ENCODE results near the gene NPR1.

DNA sequence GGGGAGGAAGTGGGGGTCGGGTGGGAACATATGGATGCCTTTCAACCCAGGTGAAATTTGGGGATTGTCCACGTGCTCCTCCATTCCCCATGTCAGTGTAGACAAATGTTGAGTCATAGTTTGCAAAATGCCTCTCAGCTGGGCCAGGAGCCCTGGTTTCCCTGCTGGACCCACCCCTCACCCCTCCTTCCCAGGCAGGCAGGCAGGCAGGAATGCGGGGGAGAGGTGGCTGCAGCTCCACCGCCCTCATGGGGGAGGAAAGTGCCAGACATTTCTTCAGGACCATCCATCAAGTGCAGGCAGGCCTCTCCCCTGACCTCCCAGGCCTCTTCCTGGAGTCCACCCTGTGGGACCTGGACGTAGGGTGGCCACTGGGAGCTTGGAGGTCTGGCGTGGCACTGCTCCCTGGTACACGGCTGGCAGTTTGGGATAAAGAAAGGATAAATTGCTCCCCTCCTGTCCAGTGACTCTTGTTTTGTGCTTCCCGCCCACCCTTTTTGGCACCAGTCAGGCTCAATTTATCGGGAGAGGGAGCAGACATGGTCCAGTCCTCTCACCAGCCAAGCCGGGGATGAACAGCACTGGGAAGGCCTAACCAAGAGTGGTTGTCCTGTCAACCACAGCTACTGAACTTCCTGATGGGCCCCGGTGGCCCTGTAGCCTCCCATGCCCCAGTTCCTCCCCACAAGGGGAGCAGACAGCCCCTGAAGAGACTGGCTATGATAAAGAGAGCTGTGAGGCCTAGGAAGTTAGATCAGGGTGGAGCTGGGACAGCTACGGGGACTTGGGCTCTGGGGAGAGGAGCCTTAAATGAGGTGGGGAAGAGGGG is 18.9 kb downstream of the NPR1 start:
- TF ChIP-seq, protein P1, sequence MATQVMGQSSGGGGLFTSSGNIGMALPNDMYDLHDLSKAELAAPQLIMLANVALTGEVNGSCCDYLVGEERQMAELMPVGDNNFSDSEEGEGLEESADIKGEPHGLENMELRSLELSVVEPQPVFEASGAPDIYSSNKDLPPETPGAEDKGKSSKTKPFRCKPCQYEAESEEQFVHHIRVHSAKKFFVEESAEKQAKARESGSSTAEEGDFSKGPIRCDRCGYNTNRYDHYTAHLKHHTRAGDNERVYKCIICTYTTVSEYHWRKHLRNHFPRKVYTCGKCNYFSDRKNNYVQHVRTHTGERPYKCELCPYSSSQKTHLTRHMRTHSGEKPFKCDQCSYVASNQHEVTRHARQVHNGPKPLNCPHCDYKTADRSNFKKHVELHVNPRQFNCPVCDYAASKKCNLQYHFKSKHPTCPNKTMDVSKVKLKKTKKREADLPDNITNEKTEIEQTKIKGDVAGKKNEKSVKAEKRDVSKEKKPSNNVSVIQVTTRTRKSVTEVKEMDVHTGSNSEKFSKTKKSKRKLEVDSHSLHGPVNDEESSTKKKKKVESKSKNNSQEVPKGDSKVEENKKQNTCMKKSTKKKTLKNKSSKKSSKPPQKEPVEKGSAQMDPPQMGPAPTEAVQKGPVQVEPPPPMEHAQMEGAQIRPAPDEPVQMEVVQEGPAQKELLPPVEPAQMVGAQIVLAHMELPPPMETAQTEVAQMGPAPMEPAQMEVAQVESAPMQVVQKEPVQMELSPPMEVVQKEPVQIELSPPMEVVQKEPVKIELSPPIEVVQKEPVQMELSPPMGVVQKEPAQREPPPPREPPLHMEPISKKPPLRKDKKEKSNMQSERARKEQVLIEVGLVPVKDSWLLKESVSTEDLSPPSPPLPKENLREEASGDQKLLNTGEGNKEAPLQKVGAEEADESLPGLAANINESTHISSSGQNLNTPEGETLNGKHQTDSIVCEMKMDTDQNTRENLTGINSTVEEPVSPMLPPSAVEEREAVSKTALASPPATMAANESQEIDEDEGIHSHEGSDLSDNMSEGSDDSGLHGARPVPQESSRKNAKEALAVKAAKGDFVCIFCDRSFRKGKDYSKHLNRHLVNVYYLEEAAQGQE (IDR thresholded peaks at IDR 0.05; ENCODE audit: borderline replicate concordance) = no peak
- TF ChIP-seq RAD21 (conservative IDR thresholded peaks at IDR 0.05) = no peak

Data from neural cell (in vitro differentiated cells).